Fibroblast of lung (primary cell): Measurements from ENCODE around the gene RFX1. TPM values are rescaled to one million over a fixed set of nuclear protein-coding genes. Genes with fewer than 3 reads are reported as not detected.

Source experiments
- DNase-seq, 2 donors: peaks; one replicate each; pipeline versions ENCODE4 v3.0.0 to v3.0.0-alpha.2; 2010; ENCODE audit warnings: low read depth in 2 of 2
- H2AFZ ChIP-seq: 2 replicates; pipeline ENCODE4 v1.5.1; 2012; ENCODE audit warnings: low read length, control low read depth, inconsistent platforms
- H3K27ac ChIP-seq: 2 replicates; pipeline ENCODE4 v1.5.1; 2011; ENCODE audit warnings: low read length, control low read depth; ENCODE audit not compliant: insufficient read depth
- H3K27me3 ChIP-seq: 2 replicates; pipeline ENCODE4 v1.5.1; 2011; ENCODE audit warnings: mild to moderate bottlenecking, low read length; ENCODE audit not compliant: control insufficient read depth, insufficient read depth
- H3K36me3 ChIP-seq: 2 replicates; pipeline ENCODE4 v1.5.1; 2011; ENCODE audit warnings: low read length; ENCODE audit not compliant: control insufficient read depth, insufficient read depth
- H3K4me1 ChIP-seq: 2 replicates; pipeline ENCODE4 v1.5.1; 2011; ENCODE audit warnings: low read length; ENCODE audit not compliant: control insufficient read depth, insufficient read depth; ENCODE audit errors: extremely low read depth
- H3K4me2 ChIP-seq: 2 replicates; pipeline ENCODE4 v1.5.1; 2011; ENCODE audit warnings: low read length, control low read depth; ENCODE audit not compliant: insufficient read depth; ENCODE audit errors: extremely low read depth
- H3K4me3 ChIP-seq, 4 experiments: fragments of 200-600 bp in 1 of 4; sonication (generic) in 1 of 4; replicated peaks in 1 of 4; 2 replicates each; pipeline ENCODE4 v1.5.1; 2011 to 2016; ENCODE audit warnings: low read length in 4 of 4, low read depth in 3 of 4, mild to moderate bottlenecking in 3 of 4, control low read depth in 2 of 4, inconsistent platforms in 1 of 4, mixed read lengths in 1 of 4; ENCODE audit not compliant: insufficient read depth in 1 of 4; ENCODE audit errors: control extremely low read depth in 1 of 4
- H3K79me2 ChIP-seq: 2 replicates; pipeline ENCODE4 v1.5.1; 2012; ENCODE audit warnings: mild to moderate bottlenecking, low read length, inconsistent platforms; ENCODE audit not compliant: control insufficient read depth, insufficient read depth
- H3K9ac ChIP-seq: 2 replicates; pipeline ENCODE4 v1.5.1; 2011; ENCODE audit warnings: mild to moderate bottlenecking, low read length, control low read depth; ENCODE audit not compliant: insufficient read depth
- H3K9me3 ChIP-seq: 2 replicates; pipeline ENCODE4 v1.5.1; 2012; ENCODE audit warnings: low read depth, low read length; ENCODE audit not compliant: control insufficient read depth, insufficient read depth
- H4K20me1 ChIP-seq: 2 replicates; pipeline ENCODE4 v1.5.1; 2011; ENCODE audit warnings: low read length; ENCODE audit not compliant: control insufficient read depth, insufficient read depth; ENCODE audit errors: extremely low read depth
- CTCF ChIP-seq, 2 donors: IDR thresholded peaks in 1 of 2; conservative IDR thresholded peaks in 1 of 2; 1 replicate in 1 of 2; 2 replicates in 1 of 2; pipeline ENCODE4 v1.5.1; 2011 to 2012; ENCODE audit warnings: low read length in 2 of 2, control low read depth in 1 of 2, inconsistent platforms in 1 of 2, low read depth in 1 of 2, mild to moderate bottlenecking in 1 of 2
- EZH2 ChIP-seq: IDR thresholded peaks from 2 replicates; pipeline ENCODE4 v1.5.1; 2012; ENCODE audit warnings: low read length, control low read depth, mild to moderate bottlenecking; ENCODE audit errors: missing control alignments
- polyA plus RNA-seq, 2 donors: library from polyadenylated mRNA; depleted of rRNA in 1 of 2; stranded (reverse) in 1 of 2; unstranded in 1 of 2; fragments of >200 nt; gene quantifications; 2 replicates each; pipeline ENCODE4 v1.2.1, GENCODE V29; 2011 to 2012; ENCODE audit warnings: missing spikeins in 1 of 2
- total RNA-seq: library from RNA; depleted of rRNA; stranded (reverse); fragments of >200 nt; gene quantifications from 2 replicates; pipeline ENCODE4 v1.2.1, GENCODE V29; 2014

The RFX1 gene
- total and polyA plus RNA-seq, 2 donors (not counting 1 experiment from before 2014, with no cell fraction given) = 0.44 to 2.6 TPM

- Histone ChIP-seq H3K27ac (no peak overlapping the region), H3K9ac (no peak overlapping the region), H3K36me3 (peaks cover 37% of the 10 kb centered on the region), H3K4me1 (no peaks in the 10 kb centered on the region), H3K9me3 (no peaks in the 10 kb centered on the region), H3K27me3 (no peaks in the 10 kb centered on the region), H4K20me1 (no peaks in the 10 kb centered on the region), H2AFZ (no peak overlapping the region), H3K79me2 (no peaks in the 10 kb centered on the region), H3K4me3 (no peak overlapping the region), H3K4me2 (no peak overlapping the region)
- no peak for DNase-seq
- TF ChIP-seq CTCF (conservative IDR thresholded peaks at IDR 0.05 in 1 of 2, IDR thresholded peaks at IDR 0.05 in 1 of 2; ENCODE audit: low read depth in 1 of 2, low read length in 2 of 2) (peak in 1 of 2 donors; percentile 14), EZH2 (no peak)
Measured at GRCh38 chr19:13959962-13960862, 45.9 kb downstream of the RFX1 start.

- no peaks in the 10 kb centered on the region for H3K27me3 ChIP-seq
- H3K4me2 ChIP-seq = no peak overlapping the region
- no peak for DNase-seq
Measured at GRCh38 chr19:13959141-13959961, 46.8 kb downstream of the RFX1 start.

More at GRCh38 chr19:13959141-13959961, 46.8 kb downstream of the RFX1 start:
- TF ChIP-seq EZH2 = no peak
- no peak for TF ChIP-seq CTCF (conservative IDR thresholded peaks at IDR 0.05 in 1 of 2, IDR thresholded peaks at IDR 0.05 in 1 of 2; ENCODE audit: low read depth in 1 of 2, low read length in 2 of 2)
- Histone ChIP-seq H3K4me1 (no peaks in the 10 kb centered on the region), H4K20me1 (no peaks in the 10 kb centered on the region), H3K4me3 (no peak overlapping the region), H3K27ac (no peak overlapping the region), H3K9ac (no peak overlapping the region), H2AFZ (no peak overlapping the region), H3K9me3 (no peaks in the 10 kb centered on the region), H3K36me3 (peaks cover 37% of the 10 kb centered on the region), H3K79me2 (peaks cover 2% of the 10 kb centered on the region)
